Measurements from ENCODE around the gene CACNG3.
"Not testable (repeated sequence)": the region's sequence is repeated elsewhere in the genome, so short reads cannot be mapped to it uniquely, and the experiment has no call there.

Gene CACNG3

DNA sequence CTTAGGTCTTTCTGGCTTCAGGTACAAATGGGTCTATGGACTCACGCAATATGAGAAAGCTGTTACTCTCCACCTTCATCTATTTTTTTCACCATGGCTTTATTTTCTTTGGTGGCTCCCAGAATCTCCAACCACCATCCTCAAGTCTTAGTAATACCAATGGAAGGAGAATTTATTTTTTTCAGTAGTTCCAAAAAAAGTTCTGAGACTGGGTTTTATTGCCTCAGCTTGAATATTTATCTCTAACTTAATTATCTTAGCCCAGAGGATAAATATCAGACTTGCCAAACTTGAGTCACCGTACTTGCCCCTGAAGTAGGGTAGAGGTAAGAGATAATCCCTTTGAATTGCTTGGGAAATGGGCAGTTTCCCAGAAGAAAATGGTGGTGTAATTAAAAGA is 23.2 kb upstream of the CACNG3 start (continued):
- TF ChIP-seq, protein P1, sequence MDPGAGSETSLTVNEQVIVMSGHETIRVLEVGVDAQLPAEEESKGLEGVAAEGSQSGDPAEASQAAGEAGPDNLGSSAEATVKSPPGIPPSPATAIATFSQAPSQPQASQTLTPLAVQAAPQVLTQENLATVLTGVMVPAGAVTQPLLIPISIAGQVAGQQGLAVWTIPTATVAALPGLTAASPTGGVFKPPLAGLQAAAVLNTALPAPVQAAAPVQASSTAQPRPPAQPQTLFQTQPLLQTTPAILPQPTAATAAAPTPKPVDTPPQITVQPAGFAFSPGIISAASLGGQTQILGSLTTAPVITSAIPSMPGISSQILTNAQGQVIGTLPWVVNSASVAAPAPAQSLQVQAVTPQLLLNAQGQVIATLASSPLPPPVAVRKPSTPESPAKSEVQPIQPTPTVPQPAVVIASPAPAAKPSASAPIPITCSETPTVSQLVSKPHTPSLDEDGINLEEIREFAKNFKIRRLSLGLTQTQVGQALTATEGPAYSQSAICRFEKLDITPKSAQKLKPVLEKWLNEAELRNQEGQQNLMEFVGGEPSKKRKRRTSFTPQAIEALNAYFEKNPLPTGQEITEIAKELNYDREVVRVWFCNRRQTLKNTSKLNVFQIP (CRISPR knock-in tag; IDR thresholded peaks at IDR 0.05; ENCODE audit: borderline replicate concordance, low read depth), result no peak
- TF ChIP-seq OSR1 (CRISPR knock-in tag; IDR thresholded peaks at IDR 0.05), result no peak
- TF ChIP-seq TCF4 (CRISPR knock-in tag; IDR thresholded peaks at IDR 0.05; ENCODE audit: borderline replicate concordance), result no peak
- no peak for TF ChIP-seq ISL1 (CRISPR knock-in tag; IDR thresholded peaks at IDR 0.05)
- TF ChIP-seq, protein P2, sequence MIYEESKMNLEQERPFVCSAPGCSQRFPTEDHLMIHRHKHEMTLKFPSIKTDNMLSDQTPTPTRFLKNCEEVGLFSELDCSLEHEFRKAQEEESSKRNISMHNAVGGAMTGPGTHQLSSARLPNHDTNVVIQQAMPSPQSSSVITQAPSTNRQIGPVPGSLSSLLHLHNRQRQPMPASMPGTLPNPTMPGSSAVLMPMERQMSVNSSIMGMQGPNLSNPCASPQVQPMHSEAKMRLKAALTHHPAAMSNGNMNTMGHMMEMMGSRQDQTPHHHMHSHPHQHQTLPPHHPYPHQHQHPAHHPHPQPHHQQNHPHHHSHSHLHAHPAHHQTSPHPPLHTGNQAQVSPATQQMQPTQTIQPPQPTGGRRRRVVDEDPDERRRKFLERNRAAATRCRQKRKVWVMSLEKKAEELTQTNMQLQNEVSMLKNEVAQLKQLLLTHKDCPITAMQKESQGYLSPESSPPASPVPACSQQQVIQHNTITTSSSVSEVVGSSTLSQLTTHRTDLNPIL (CRISPR knock-in tag; IDR thresholded peaks at IDR 0.05; ENCODE audit: low read depth), result no peak
- TF ChIP-seq TOX (CRISPR knock-in tag; IDR thresholded peaks at IDR 0.05; ENCODE audit: borderline replicate concordance), result no peak
- no peak for TF ChIP-seq ZNF70 (CRISPR knock-in tag; IDR thresholded peaks at IDR 0.05)
- no peak for TF ChIP-seq ZNF8 (CRISPR knock-in tag; IDR thresholded peaks at IDR 0.05)

- TF ChIP-seq TOX (CRISPR knock-in tag; IDR thresholded peaks at IDR 0.05; ENCODE audit: borderline replicate concordance), result no peak
- no peak for TF ChIP-seq BACH2 (CRISPR knock-in tag; IDR thresholded peaks at IDR 0.05; ENCODE audit: borderline replicate concordance)
- TF ChIP-seq GLIS3 (CRISPR knock-in tag; IDR thresholded peaks at IDR 0.05), result no peak
- no peak for TF ChIP-seq ZNF565 (CRISPR knock-in tag; conservative IDR thresholded peaks at IDR 0.05; ENCODE audit: low read depth)
- no peak for TF ChIP-seq OSR1 (CRISPR knock-in tag; IDR thresholded peaks at IDR 0.05)
- no peak for TF ChIP-seq RARB (CRISPR knock-in tag; IDR thresholded peaks at IDR 0.05)
- TF ChIP-seq CSDC2 (CRISPR knock-in tag; IDR thresholded peaks at IDR 0.05), result no peak
- no peak for TF ChIP-seq ARNTL (CRISPR knock-in tag; IDR thresholded peaks at IDR 0.05; ENCODE audit: borderline replicate concordance, low read depth)
- TF ChIP-seq TCF4 (CRISPR knock-in tag; IDR thresholded peaks at IDR 0.05; ENCODE audit: borderline replicate concordance), result no peak
- TF ChIP-seq ESRRG (CRISPR knock-in tag; IDR thresholded peaks at IDR 0.05), result no peak
- TF ChIP-seq, protein P2 (CRISPR knock-in tag; IDR thresholded peaks at IDR 0.05; ENCODE audit: low read depth), result no peak
- no peak for TF ChIP-seq PPARA (CRISPR knock-in tag; IDR thresholded peaks at IDR 0.05; ENCODE audit: borderline replicate concordance)
- TF ChIP-seq, protein P3, sequence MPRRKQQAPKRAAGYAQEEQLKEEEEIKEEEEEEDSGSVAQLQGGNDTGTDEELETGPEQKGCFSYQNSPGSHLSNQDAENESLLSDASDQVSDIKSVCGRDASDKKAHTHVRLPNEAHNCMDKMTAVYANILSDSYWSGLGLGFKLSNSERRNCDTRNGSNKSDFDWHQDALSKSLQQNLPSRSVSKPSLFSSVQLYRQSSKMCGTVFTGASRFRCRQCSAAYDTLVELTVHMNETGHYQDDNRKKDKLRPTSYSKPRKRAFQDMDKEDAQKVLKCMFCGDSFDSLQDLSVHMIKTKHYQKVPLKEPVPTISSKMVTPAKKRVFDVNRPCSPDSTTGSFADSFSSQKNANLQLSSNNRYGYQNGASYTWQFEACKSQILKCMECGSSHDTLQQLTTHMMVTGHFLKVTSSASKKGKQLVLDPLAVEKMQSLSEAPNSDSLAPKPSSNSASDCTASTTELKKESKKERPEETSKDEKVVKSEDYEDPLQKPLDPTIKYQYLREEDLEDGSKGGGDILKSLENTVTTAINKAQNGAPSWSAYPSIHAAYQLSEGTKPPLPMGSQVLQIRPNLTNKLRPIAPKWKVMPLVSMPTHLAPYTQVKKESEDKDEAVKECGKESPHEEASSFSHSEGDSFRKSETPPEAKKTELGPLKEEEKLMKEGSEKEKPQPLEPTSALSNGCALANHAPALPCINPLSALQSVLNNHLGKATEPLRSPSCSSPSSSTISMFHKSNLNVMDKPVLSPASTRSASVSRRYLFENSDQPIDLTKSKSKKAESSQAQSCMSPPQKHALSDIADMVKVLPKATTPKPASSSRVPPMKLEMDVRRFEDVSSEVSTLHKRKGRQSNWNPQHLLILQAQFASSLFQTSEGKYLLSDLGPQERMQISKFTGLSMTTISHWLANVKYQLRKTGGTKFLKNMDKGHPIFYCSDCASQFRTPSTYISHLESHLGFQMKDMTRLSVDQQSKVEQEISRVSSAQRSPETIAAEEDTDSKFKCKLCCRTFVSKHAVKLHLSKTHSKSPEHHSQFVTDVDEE (CRISPR knock-in tag; IDR thresholded peaks at IDR 0.05), result no peak
- TF ChIP-seq ZNF70 (CRISPR knock-in tag; IDR thresholded peaks at IDR 0.05), result no peak
- TF ChIP-seq ZC3H10 (CRISPR knock-in tag; IDR thresholded peaks at IDR 0.05), result no peak
- ATAC-seq, result no peak
Measured at GRCh38 chr16:24234737-24235136, 21.4 kb upstream of the CACNG3 start.

DNA sequence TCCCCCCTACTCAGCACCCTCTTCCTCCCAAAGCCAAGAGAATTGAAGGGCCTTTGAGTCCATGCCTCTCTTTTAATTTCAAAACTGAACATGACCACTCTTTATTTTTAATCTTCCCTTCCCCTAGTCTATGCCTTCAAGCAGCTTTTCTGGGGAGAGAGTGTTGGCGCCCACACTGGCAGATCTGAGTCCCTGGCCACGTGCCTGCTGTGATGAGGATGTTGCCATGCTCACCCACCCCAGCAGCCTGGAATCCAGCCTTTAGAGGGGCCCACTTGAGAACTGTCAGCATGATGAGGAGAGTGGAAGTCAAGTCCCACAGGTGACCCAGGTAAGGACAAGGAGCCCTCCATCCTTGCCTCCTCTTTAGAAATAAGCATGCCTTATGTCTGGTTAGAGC is 20.3 kb upstream of the CACNG3 start:
- no peak for TF ChIP-seq ZNF8 (CRISPR knock-in tag; IDR thresholded peaks at IDR 0.05)
- no peak for TF ChIP-seq GLIS3 (CRISPR knock-in tag; IDR thresholded peaks at IDR 0.05)
- TF ChIP-seq ARNTL (CRISPR knock-in tag; IDR thresholded peaks at IDR 0.05; ENCODE audit: borderline replicate concordance, low read depth), result no peak
- TF ChIP-seq PPARA (CRISPR knock-in tag; IDR thresholded peaks at IDR 0.05; ENCODE audit: borderline replicate concordance), result no peak
- TF ChIP-seq, protein P4, sequence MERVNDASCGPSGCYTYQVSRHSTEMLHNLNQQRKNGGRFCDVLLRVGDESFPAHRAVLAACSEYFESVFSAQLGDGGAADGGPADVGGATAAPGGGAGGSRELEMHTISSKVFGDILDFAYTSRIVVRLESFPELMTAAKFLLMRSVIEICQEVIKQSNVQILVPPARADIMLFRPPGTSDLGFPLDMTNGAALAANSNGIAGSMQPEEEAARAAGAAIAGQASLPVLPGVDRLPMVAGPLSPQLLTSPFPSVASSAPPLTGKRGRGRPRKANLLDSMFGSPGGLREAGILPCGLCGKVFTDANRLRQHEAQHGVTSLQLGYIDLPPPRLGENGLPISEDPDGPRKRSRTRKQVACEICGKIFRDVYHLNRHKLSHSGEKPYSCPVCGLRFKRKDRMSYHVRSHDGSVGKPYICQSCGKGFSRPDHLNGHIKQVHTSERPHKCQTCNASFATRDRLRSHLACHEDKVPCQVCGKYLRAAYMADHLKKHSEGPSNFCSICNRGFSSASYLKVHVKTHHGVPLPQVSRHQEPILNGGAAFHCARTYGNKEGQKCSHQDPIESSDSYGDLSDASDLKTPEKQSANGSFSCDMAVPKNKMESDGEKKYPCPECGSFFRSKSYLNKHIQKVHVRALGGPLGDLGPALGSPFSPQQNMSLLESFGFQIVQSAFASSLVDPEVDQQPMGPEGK (CRISPR knock-in tag; IDR thresholded peaks at IDR 0.05; ENCODE audit: borderline replicate concordance), result no peak
- no peak for TF ChIP-seq ZFP3 (CRISPR knock-in tag; IDR thresholded peaks at IDR 0.05)
- TF ChIP-seq ZC3H10 (CRISPR knock-in tag; IDR thresholded peaks at IDR 0.05), result no peak
- TF ChIP-seq CSDC2 (CRISPR knock-in tag; IDR thresholded peaks at IDR 0.05), result no peak
- no peak for TF ChIP-seq TCF4 (CRISPR knock-in tag; IDR thresholded peaks at IDR 0.05; ENCODE audit: borderline replicate concordance)
- TF ChIP-seq, protein P5, sequence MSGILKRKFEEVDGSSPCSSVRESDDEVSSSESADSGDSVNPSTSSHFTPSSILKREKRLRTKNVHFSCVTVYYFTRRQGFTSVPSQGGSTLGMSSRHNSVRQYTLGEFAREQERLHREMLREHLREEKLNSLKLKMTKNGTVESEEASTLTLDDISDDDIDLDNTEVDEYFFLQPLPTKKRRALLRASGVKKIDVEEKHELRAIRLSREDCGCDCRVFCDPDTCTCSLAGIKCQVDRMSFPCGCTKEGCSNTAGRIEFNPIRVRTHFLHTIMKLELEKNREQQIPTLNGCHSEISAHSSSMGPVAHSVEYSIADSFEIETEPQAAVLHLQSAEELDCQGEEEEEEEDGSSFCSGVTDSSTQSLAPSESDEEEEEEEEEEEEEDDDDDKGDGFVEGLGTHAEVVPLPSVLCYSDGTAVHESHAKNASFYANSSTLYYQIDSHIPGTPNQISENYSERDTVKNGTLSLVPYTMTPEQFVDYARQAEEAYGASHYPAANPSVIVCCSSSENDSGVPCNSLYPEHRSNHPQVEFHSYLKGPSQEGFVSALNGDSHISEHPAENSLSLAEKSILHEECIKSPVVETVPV (CRISPR knock-in tag; IDR thresholded peaks at IDR 0.05), result no peak
- no peak for TF ChIP-seq ESRRG (CRISPR knock-in tag; IDR thresholded peaks at IDR 0.05)
- TF ChIP-seq TOX (CRISPR knock-in tag; IDR thresholded peaks at IDR 0.05; ENCODE audit: borderline replicate concordance), result no peak
- TF ChIP-seq ISL1 (CRISPR knock-in tag; IDR thresholded peaks at IDR 0.05), result no peak
- TF ChIP-seq ZNF70 (CRISPR knock-in tag; IDR thresholded peaks at IDR 0.05), result no peak
- TF ChIP-seq BACH2 (CRISPR knock-in tag; IDR thresholded peaks at IDR 0.05; ENCODE audit: borderline replicate concordance), result no peak
- no peak for TF ChIP-seq SNAI2 (CRISPR knock-in tag; IDR thresholded peaks at IDR 0.05)
- no peak for ATAC-seq

GRCh38 chr16:24238846-24239245 is 17.3 kb upstream of the CACNG3 start:
- ATAC-seq, result not testable (repeated sequence)

Data from SK-N-SH treated with all-trans-retinoic acid at 6 μM for 48 hours (cell line).